Fibroblast of pulmonary artery (primary cell): ENCODE data around the gene GCFC2.

Source experiments
- DNase-seq: peaks from one replicate; pipeline ENCODE4 v3.0.0-alpha.2; 2010; ENCODE audit warnings: low read depth
- H3K4me3 ChIP-seq: replicated peaks from 2 replicates; pipeline ENCODE4 v1.5.1; 2011; ENCODE audit warnings: low read depth, mild to moderate bottlenecking, control low read depth, low read length, moderate library complexity
- TF ChIP-seq, protein P1 (sequence below): IDR thresholded peaks from 2 replicates; pipeline ENCODE4 v1.5.1; 2011; ENCODE audit warnings: mild to moderate bottlenecking, control low read depth, low read length, inconsistent platforms; ENCODE audit errors: missing control alignments

Gene GCFC2

DNA sequence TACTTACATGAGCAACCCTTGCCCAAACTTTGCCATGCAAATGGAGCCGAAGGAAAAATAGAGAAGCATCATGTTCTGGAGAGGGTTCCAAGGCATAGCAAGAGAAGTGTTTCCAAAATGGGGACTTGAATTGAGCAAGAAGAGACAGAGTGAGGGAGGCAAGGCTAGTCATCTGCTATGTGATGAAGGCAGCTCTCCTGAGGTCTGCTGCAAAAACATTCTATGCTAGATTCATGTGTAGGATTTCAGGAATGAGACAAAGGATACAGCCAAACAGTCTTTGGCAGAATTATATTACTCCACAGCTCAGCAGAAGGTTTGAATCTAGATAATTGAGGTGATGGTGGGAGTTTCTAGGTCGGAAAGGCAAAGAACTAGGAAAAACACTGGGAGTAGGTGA, 88.2 kb downstream of the GCFC2 start:
- no peak for DNase-seq
- TF ChIP-seq, protein P1, sequence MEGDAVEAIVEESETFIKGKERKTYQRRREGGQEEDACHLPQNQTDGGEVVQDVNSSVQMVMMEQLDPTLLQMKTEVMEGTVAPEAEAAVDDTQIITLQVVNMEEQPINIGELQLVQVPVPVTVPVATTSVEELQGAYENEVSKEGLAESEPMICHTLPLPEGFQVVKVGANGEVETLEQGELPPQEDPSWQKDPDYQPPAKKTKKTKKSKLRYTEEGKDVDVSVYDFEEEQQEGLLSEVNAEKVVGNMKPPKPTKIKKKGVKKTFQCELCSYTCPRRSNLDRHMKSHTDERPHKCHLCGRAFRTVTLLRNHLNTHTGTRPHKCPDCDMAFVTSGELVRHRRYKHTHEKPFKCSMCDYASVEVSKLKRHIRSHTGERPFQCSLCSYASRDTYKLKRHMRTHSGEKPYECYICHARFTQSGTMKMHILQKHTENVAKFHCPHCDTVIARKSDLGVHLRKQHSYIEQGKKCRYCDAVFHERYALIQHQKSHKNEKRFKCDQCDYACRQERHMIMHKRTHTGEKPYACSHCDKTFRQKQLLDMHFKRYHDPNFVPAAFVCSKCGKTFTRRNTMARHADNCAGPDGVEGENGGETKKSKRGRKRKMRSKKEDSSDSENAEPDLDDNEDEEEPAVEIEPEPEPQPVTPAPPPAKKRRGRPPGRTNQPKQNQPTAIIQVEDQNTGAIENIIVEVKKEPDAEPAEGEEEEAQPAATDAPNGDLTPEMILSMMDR = no peak
- no peak overlapping the region for H3K4me3 ChIP-seq

DNA sequence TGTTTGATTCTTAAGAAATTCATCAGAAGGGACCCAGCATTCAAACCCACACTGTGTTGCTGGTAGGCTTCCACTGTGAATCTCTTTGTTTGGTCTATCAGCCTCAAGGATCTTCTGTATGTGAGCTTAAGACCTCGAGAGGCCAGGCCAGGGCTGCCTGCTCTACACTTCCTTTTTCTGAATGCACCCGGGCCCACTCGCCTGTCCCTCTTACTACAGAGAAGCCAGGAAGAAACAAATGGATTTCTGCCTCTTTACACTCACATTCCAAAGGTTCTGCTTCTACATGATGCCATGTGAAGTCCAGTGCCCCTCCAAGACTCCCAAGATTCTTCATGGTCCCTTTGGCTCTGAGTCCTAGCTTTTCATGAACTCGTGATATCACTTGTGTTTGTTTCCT, 89.5 kb downstream of the GCFC2 start:
- no peak overlapping the region for H3K4me3 ChIP-seq
- DNase-seq = no peak
- TF ChIP-seq, protein P1 = no peak

DNA sequence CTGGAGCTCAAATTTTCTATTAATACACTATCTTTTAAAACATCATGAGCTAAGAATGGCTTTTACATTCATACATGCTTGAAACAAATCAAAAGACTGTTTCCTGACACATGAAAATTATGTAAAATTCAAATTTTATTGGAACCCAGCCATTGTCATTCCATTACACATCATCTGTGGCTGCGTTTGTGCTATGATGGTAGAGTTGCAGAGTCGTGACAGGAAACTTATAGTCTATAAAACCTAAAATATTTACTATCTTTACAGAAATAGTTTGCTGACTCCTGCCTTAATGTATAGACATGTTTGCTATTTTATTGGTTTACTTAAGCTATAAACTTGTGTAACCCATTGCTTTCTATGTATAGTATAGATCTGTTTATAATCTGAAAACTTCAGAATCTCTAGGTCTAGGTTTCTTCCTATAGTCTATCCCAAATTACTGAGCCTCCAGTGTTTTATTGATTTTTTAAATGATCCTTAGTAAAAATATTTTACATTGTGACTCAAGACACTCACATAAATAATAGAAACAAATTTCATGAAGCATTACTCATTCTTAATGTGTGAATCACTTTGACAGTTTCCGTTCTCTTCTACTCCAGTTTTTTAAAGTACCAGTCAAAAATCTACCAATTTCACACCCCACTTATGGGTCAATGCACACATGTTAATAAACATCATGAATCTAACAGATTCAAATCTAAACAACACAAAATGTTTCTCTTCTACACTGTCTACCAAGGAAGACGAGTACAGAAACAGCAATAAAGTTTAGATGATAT, 90.6 kb downstream of the GCFC2 start:
- no peak overlapping the region for H3K4me3 ChIP-seq
- no peak for DNase-seq
- TF ChIP-seq, protein P1 = no peak

DNA sequence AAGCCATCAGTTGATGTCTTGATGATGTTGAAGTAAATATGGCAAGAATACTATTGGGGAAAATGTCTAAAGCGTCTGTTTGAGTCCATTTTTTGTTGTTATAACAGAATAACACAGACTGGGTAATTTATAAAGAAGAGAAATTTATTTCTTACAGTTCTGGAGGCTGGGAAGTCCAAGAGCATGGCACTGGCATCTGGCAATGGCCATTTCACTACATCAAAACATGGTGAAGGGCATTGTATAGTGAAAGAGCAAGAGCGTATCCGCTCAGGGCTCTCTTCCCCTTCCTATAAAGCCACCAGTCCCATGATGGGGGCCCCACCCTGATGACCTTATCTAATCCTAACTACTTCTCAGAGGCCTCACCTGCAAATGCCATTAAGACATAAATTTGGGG, 93.8 kb downstream of the GCFC2 start:
- DNase-seq = no peak
- TF ChIP-seq, protein P1 = no peak
- H3K4me3 ChIP-seq = no peak overlapping the region

DNA sequence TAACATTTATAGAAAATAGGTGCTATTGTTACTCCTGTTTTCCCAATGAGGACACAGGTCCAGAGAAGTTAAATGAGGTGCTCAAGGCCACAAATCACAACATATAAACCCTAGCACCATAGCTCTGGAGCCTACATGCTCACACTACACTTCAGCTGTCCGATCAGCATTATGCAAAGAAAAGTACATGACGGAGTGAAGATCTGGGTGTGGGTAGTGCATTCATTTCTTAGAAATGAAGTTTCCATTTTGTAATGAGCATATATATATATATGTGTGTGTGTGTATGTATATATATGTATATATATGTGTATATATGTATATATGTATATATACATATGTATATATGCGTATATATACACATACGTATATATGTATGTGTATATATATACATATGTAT, 94.3 kb downstream of the GCFC2 start:
- DNase-seq = no peak
- TF ChIP-seq, protein P1 = no peak

DNA sequence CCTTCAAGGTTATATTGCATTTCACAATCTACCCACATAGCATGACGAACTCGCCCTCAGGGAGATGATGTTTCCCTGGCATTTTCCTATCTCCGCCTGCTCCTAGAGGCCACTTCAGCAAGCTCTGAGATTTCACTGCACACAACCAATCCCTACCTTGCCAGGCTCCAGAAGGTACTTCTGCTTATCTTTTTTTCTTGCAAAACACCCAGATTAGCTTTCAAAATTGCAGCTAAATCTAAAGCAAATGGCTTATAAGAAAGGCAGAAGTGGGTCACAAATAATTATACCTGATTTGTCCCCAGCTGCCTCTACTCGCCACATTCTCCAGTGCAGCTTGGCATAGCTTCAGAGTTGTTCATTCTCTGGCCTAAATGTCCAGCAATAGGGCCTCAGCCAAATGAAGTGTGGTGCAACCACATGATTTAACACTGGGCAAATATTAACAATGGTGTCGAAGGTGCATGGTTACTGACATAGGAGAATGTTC, 96.5 kb downstream of the GCFC2 start:
- H3K4me3 ChIP-seq = no peak overlapping the region
- TF ChIP-seq, protein P1 = no peak
- DNase-seq = no peak

More for the DNA sequence above, 94.3 kb downstream of the GCFC2 start:
- H3K4me3 ChIP-seq = no peak overlapping the region

DNA sequence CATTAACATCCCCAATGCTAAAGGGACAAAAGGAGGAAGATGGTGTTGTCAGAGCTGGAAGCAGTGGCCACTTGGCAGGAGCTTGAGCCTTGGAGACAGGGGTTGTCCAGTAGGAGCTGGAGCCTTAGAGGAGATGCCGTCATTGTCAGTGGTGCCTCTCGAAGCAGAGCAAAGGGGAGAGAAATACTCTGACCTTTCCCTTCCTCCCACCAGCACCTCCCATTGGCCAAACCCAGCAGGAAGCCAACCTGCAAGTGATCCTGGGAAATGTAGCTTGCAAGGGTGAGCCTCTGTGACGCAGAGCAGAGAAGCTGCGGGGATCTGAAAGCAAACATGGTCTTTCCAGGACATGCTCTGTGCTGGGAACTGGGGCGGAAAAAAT, 97.9 kb downstream of the GCFC2 start:
- TF ChIP-seq, protein P1 = no peak
- DNase-seq = no peak
- H3K4me3 ChIP-seq = no peak overlapping the region
